ENCODE measurements around the gene GYG1. TPM values are rescaled to one million over a fixed set of nuclear protein-coding genes. Genes with fewer than 3 reads are reported as not detected.

GYG1 gene
- total RNA-seq, 1 donor from 2014 or later: 45.6 TPM

GRCh38 chr3:149044339-149045083 is 53.2 kb downstream of the GYG1 start:
- Histone ChIP-seq H3K4me3 (no peak overlapping the region), H3K36me3 (peaks cover 20% of the 10 kb centered on the region), H3K27me3 (no peaks in the 10 kb centered on the region), H3K27ac (no peak overlapping the region), H3K9me3 (no peaks in the 10 kb centered on the region), H3K4me1 (no peaks in the 10 kb centered on the region)
- no peak for DNase-seq
- intact Hi-C loops (cut with DNase I): no loop called here
- ATAC-seq: no peak
- TF ChIP-seq CTCF (IDR thresholded peaks at IDR 0.05): no peak

- no peaks in the 10 kb centered on the region for H3K27me3 ChIP-seq
Observed at GRCh38 chr3:149055575-149055974, 64.2 kb downstream of the GYG1 start.

GRCh38 chr3:149058198-149058597 is 66.9 kb downstream of the GYG1 start:
- no peak for TF ChIP-seq CTCF (IDR thresholded peaks at IDR 0.05)
- peaks cover 18% of the 10 kb centered on the region for H3K36me3 ChIP-seq
- no peak overlapping the region for H3K27ac ChIP-seq
- no peaks in the 10 kb centered on the region for H3K27me3 ChIP-seq
- DNase-seq: no peak
- H3K4me1 ChIP-seq: no peaks in the 10 kb centered on the region
- H3K9me3 ChIP-seq: no peaks in the 10 kb centered on the region
- intact Hi-C loops (cut with DNase I): no loop called here
- ATAC-seq: no peak
- no peak overlapping the region for H3K4me3 ChIP-seq

More at GRCh38 chr3:149055575-149055974, 64.2 kb downstream of the GYG1 start:
- no peaks in the 10 kb centered on the region for H3K4me1 ChIP-seq
- no peaks in the 10 kb centered on the region for H3K9me3 ChIP-seq
- H3K27ac ChIP-seq: no peak overlapping the region
- no peak for TF ChIP-seq CTCF (IDR thresholded peaks at IDR 0.05)
- H3K4me3 ChIP-seq: no peak overlapping the region
- intact Hi-C loops (cut with DNase I): no loop called here
- peaks cover 17% of the 10 kb centered on the region for H3K36me3 ChIP-seq
- DNase-seq: no peak
- ATAC-seq: no peak

- H3K4me1 ChIP-seq: no peaks in the 10 kb centered on the region
- H3K27ac ChIP-seq: no peak overlapping the region
- no peak for ATAC-seq
- intact Hi-C loops (cut with DNase I): no loop called here
- H3K4me3 ChIP-seq: no peak overlapping the region
- DNase-seq: no peak
- TF ChIP-seq CTCF (IDR thresholded peaks at IDR 0.05): no peak
- peaks cover 18% of the 10 kb centered on the region for H3K36me3 ChIP-seq
- no peaks in the 10 kb centered on the region for H3K27me3 ChIP-seq
- H3K9me3 ChIP-seq: no peaks in the 10 kb centered on the region
Observed at GRCh38 chr3:149058602-149059001, 67.3 kb downstream of the GYG1 start.

GRCh38 chr3:149061776-149062175 is 70.4 kb downstream of the GYG1 start:
- H3K4me1 ChIP-seq: no peaks in the 10 kb centered on the region
- peaks cover 20% of the 10 kb centered on the region for H3K36me3 ChIP-seq
- no peaks in the 10 kb centered on the region for H3K9me3 ChIP-seq
- no peaks in the 10 kb centered on the region for H3K27me3 ChIP-seq
- DNase-seq (no peak), ATAC-seq (no peak)
- intact Hi-C loops (cut with DNase I): no loop called here
- no peak overlapping the region for H3K4me3 ChIP-seq
- H3K27ac ChIP-seq: no peak overlapping the region
- TF ChIP-seq CTCF (IDR thresholded peaks at IDR 0.05): no peak
